K562 (cell line): Measurements from ENCODE around the gene RBMS3. TPM values are rescaled to one million over a fixed set of nuclear protein-coding genes. Genes with fewer than 3 reads are reported as not detected.

Source experiments
- ATAC-seq: fragments of 200-7000 bp; cut with Tn5 transposase; 3 replicates; pipeline ENCODE4 v1.9.1; 2020; ENCODE audit warnings: moderate library complexity
- BruUV-seq: library from RNA; stranded (reverse); fragments of 400-500 nt; replicated peaks from 2 replicates; lab custom pipeline; 2021; lab: Mats Ljungman, UMichigan
- CTCF ChIA-PET: fragments of 300-600 bp; formaldehyde crosslinking; extraction: SDS; loops from one replicate; lab custom pipeline; 2021; ENCODE audit warnings: low intra/inter-chr PET ratio; lab: Yijun Ruan, JAX
- POLR2A ChIA-PET: fragments of 300-600, 350-650 bp; sonication (Branson Sonifier 250); formaldehyde crosslinking; extraction: SDS; loops from one replicate; lab custom pipeline; 2021; ENCODE audit warnings: antibody characterized with exemption, inconsistent platforms; lab: Yijun Ruan, JAX
- DNase-seq, 4 experiments: peaks; one replicate each; pipeline versions ENCODE4 v3.0.0 to v3.0.0-alpha.2; 2011 to 2018; ENCODE audit warnings: low spot score in 3 of 4, mixed read lengths in 3 of 4; ENCODE audit errors: extremely low read depth in 1 of 4
- FAIRE-seq: peaks from 2 replicates; lab custom pipeline; 2011; peaks lifted over from hg19 to GRCh38; lab: Jason Lieb, UNC
- H2AFZ ChIP-seq: 2 replicates; pipeline ENCODE4 v1.6.0; 2011; ENCODE audit warnings: low read depth, low read length, control low read depth, inconsistent platforms
- H3K27ac ChIP-seq: fragments of 200-600 bp; 3 replicates; pipeline ENCODE4 v1.8.0; 2011; ENCODE audit warnings: low read depth, mild to moderate bottlenecking, control low read depth, inconsistent platforms, low read length, moderate library complexity, mixed read lengths; ENCODE audit errors: extremely low read depth
- H3K27me3 ChIP-seq, 2 experiments: fragments of 300-600 bp in 1 of 2; 2 replicates in 1 of 2; 3 replicates in 1 of 2; pipeline versions ENCODE4 v1.6.0 to v1.8.0; 2011; ENCODE audit warnings: inconsistent platforms in 2 of 2, low read length in 2 of 2, mild to moderate bottlenecking in 1 of 2, mixed read lengths in 1 of 2, moderate library complexity in 1 of 2; ENCODE audit not compliant: control insufficient read depth in 2 of 2, insufficient read depth in 2 of 2
- H3K36me3 ChIP-seq: fragments of 300-600 bp; 3 replicates; pipeline ENCODE4 v1.8.0; 2011; ENCODE audit warnings: mild to moderate bottlenecking, low read length, inconsistent platforms; ENCODE audit not compliant: control insufficient read depth, insufficient read depth
- H3K4me1 ChIP-seq, 2 experiments: fragments of 200-600 bp in 1 of 2; replicated peaks in 1 of 2; 2 replicates in 1 of 2; 3 replicates in 1 of 2; pipeline versions ENCODE4 v1.5.1 to v1.8.0; 2011; ENCODE audit warnings: inconsistent platforms in 2 of 2, low read length in 2 of 2, mild to moderate bottlenecking in 1 of 2, mixed read lengths in 1 of 2, moderate library complexity in 1 of 2; ENCODE audit not compliant: control insufficient read depth in 2 of 2, insufficient read depth in 2 of 2
- H3K4me2 ChIP-seq: 2 replicates; pipeline ENCODE4 v1.6.1; 2011; ENCODE audit warnings: low read length, control low read depth, inconsistent platforms, mixed read lengths; ENCODE audit not compliant: insufficient read depth
- H3K4me3 ChIP-seq: fragments of 200-600 bp; sonication (generic), shearing (Covaris generic); 2 replicates; pipeline ENCODE4 v1.5.1; 2016; ENCODE audit warnings: control low read depth, inconsistent platforms
- H3K79me2 ChIP-seq: fragments of 200-600 bp; 3 replicates; pipeline ENCODE4 v1.8.0; 2011; ENCODE audit warnings: low read length, inconsistent platforms; ENCODE audit not compliant: control insufficient read depth, insufficient read depth
- H3K9ac ChIP-seq, 2 experiments: 2 replicates each; pipeline versions ENCODE4 v1.6.0 to v1.6.1; 2011; ENCODE audit warnings: low read depth in 2 of 2, low read length in 2 of 2, control low read depth in 1 of 2, inconsistent platforms in 1 of 2, mild to moderate bottlenecking in 1 of 2, mixed read lengths in 1 of 2; ENCODE audit not compliant: insufficient read depth in 1 of 2
- H3K9me1 ChIP-seq: one replicate; pipeline ENCODE4 v1.6.0; 2011; ENCODE audit warnings: inconsistent platforms, mild to moderate bottlenecking, low read length, moderate library complexity; ENCODE audit not compliant: control insufficient read depth, insufficient read depth
- H3K9me3 ChIP-seq: replicated peaks from 2 replicates; pipeline ENCODE4 v1.5.1; 2011; ENCODE audit warnings: low read depth, low read length, inconsistent platforms; ENCODE audit not compliant: control insufficient read depth, insufficient read depth
- H4K20me1 ChIP-seq: replicated peaks from 2 replicates; pipeline ENCODE4 v1.6.1; 2011; ENCODE audit warnings: low read length, inconsistent platforms, mixed read lengths; ENCODE audit not compliant: control insufficient read depth, insufficient read depth
- ATF1 ChIP-seq, 2 experiments: fragments of 450-650 bp in 1 of 2; IDR thresholded peaks; 2 replicates each; pipeline ENCODE4 v1.6.1; 2016; ENCODE audit warnings: missing compliant biosample characterization in 1 of 2, missing genetic modification characterization in 1 of 2
- CCNT2 ChIP-seq: IDR thresholded peaks from 2 replicates; pipeline ENCODE4 v1.6.1; 2011; ENCODE audit warnings: borderline replicate concordance, low read depth, mild to moderate bottlenecking, moderate library complexity, mixed read lengths, low read length; ENCODE audit not compliant: insufficient read length; ENCODE audit errors: extremely low read depth
- FOXK2 ChIP-seq, 2 experiments: fragments of 450-650 bp; IDR thresholded peaks in 1 of 2; conservative IDR thresholded peaks in 1 of 2; 2 replicates each; pipeline ENCODE4 v1.6.1; 2016; ENCODE audit warnings: low read depth in 2 of 2, mild to moderate bottlenecking in 1 of 2
- HNRNPLL ChIP-seq: fragments of 200-400 bp; formaldehyde crosslinking; IDR thresholded peaks from 2 replicates; pipeline ENCODE4 v1.6.1; 2017; ENCODE audit warnings: low read length, low read depth, mild to moderate bottlenecking; ENCODE audit not compliant: poor library complexity, severe bottlenecking
- MCM3 ChIP-seq: fragments of 450-650 bp; IDR thresholded peaks from 2 replicates; pipeline ENCODE4 v1.6.1; 2016
- MEF2A ChIP-seq: IDR thresholded peaks from 2 replicates; pipeline ENCODE4 v1.6.1; 2011; ENCODE audit warnings: low read depth, mild to moderate bottlenecking, low read length, moderate library complexity; ENCODE audit not compliant: control insufficient read depth
- POU5F1 ChIP-seq: fragments of 150-350 bp; IDR thresholded peaks from 2 replicates; pipeline ENCODE4 v1.6.1; 2014; ENCODE audit warnings: borderline replicate concordance, low read length, low read depth, mild to moderate bottlenecking; ENCODE audit not compliant: partially characterized antibody
- RBM39 ChIP-seq: fragments of 200-400 bp; formaldehyde crosslinking; optimal IDR thresholded peaks from 2 replicates; pipeline ENCODE3; 2018; ENCODE audit warnings: low read depth, low read length
- RFX1 ChIP-seq: fragments of 450-650 bp; IDR thresholded peaks from 2 replicates; pipeline ENCODE4 v1.6.1; 2016; ENCODE audit warnings: mild to moderate bottlenecking, moderate library complexity
- SMAD2 ChIP-seq: fragments of 150-350 bp; IDR thresholded peaks from 2 replicates; pipeline ENCODE4 v1.6.1; 2014; ENCODE audit warnings: low read depth, mild to moderate bottlenecking, low read length
- SMAD4 ChIP-seq: fragments of 250-450 bp; sonication (Bioruptor Pico); conservative IDR thresholded peaks from 2 replicates; pipeline ENCODE4 v1.8.0; 2021; ENCODE audit warnings: inconsistent platforms, mild to moderate bottlenecking, moderate library complexity
- SOX6 ChIP-seq: fragments of 450-650 bp; IDR thresholded peaks from 2 replicates; pipeline ENCODE4 v1.6.1; 2014; ENCODE audit warnings: mild to moderate bottlenecking
- TAF7 ChIP-seq: fragments of 450-650 bp; IDR thresholded peaks from 2 replicates; pipeline ENCODE4 v1.6.1; 2016; ENCODE audit warnings: missing genetic modification characterization, missing compliant biosample characterization
- ZNF197 ChIP-seq: fragments of 200-800 bp; sonication (Bioruptor generic); IDR thresholded peaks from 2 replicates; pipeline ENCODE4 v1.6.1; 2016; ENCODE audit warnings: low read depth, missing genetic modification characterization, missing compliant biosample characterization
- ZNF212 ChIP-seq: fragments of 450-650 bp; formaldehyde crosslinking; IDR thresholded peaks from 2 replicates; pipeline ENCODE4 v1.4.0; 2020; ENCODE audit warnings: mild to moderate bottlenecking
- ZNF3 ChIP-seq: fragments of 250-450 bp; sonication (Bioruptor Pico); IDR thresholded peaks from 2 replicates; pipeline ENCODE4 v1.5.0; 2021; ENCODE audit warnings: mild to moderate bottlenecking, moderate library complexity
- ZNF384 ChIP-seq: IDR thresholded peaks from 2 replicates; pipeline ENCODE4 v1.6.1; 2012; ENCODE audit warnings: low read depth, low read length, improper control_type of control experiment
- WGBS: fragments of 100-300 bp; shearing (Covaris generic); methylation state at CpG from one replicate; pipeline ENCODE4 v1.1.6; 2016; ENCODE audit warnings: low coverage, mixed read lengths; ENCODE audit not compliant: insufficient coverage; ENCODE audit errors: missing lambda C conversion rate; 5-methylcytosine and 5-hydroxymethylcytosine counted together
- in situ Hi-C: fragments of 300-500 bp; cut with MboI; formaldehyde crosslinking; loops from 4 replicates; pipeline ENCODE4 v1.15.0; 2018; ENCODE audit warnings: inconsistent platforms, mixed read lengths
- intact Hi-C: fragments of 100-400 bp; cut with micrococcal nuclease; formaldehyde crosslinking; loops from 2 replicates; pipeline ENCODE4 v1.14.2; 2022
- polyA plus RNA-seq, 8 experiments: library from polyadenylated mRNA; depleted of rRNA in 4 of 8; stranded (reverse) in 5 of 8; unstranded in 3 of 8; fragments of >200 nt; fragmentation: Nextera tagmentation in 2 of 8; fragmentation: Illumina TruSeq in 1 of 8; extraction: Ambion mirVana in 2 of 8; extraction: Trizol in 1 of 8; gene quantifications; 2 replicates each; pipeline versions ENCODE4 v1.2.1 to v1.2.3, GENCODE V29; 2011 to 2014; ENCODE audit warnings: inconsistent platforms in 1 of 8, missing spikeins in 1 of 8
- total RNA-seq, 7 experiments: library from RNA; depleted of rRNA in 6 of 7; stranded (reverse); fragments of >200 nt in 6 of 7; fragmentation: Illumina TruSeq in 2 of 7; extraction: Trizol in 2 of 7; gene quantifications; 2 replicates each; pipeline versions ENCODE4 v1.2.1 to v1.2.3, GENCODE V29; 2011 to 2021; ENCODE audit warnings: low replicate concordance in 1 of 7
- TF ChIP-seq, protein P1 (sequence below): sonication (generic); formaldehyde crosslinking; IDR thresholded peaks from 2 replicates; pipeline ENCODE4 v1.9.0; 2022; ENCODE audit warnings: mild to moderate bottlenecking, missing genetic modification reagents
- TF ChIP-seq, protein P2 (sequence below): fragments of 450-650 bp; formaldehyde crosslinking; IDR thresholded peaks from 2 replicates; pipeline ENCODE4 v1.4.0; 2020; ENCODE audit warnings: mild to moderate bottlenecking, moderate library complexity

The RBMS3 gene
- total and polyA plus RNA-seq, 9 of the 15 experiments (the other 6 are each of a cell fraction or from before 2014, with no cell fraction given): 0.20 TPM; not detected in 8

DNA sequence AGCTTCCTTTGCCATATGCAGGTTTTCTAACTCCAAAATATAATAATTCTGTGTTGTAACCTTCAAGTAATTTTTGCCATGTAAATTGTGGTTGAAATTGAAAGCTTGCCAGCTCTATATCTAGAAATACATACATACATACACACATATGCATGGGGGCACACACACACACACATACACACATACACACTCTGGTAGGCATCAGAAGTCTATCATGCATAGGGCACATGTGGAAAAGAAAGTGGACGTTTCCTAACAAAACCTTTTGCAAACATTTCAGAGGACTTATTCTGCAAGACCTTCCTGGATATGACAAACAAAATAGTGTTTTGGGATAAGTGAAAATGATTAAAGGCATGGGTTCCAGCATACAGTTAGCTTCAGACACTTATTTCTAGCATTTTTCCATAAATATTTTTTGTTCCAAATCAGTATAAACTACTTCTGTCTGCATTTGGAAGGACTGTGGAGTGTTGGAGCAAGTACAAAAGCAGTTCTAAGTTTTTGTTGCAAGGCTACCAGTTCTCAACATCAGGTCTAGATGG lies 578.9 kb downstream of the RBMS3 start:
- Histone ChIP-seq H3K9me3 (peaks cover 3% of the 10 kb centered on the region; the same call in 1 of the 2 replicates), H3K27me3 (no peaks in the 10 kb centered on the region), H2AFZ (no peak overlapping the region), H3K4me2 (no peak overlapping the region), H3K4me3 (no peak overlapping the region), H3K4me1 (no peaks in the 10 kb centered on the region), H3K27ac (no peak overlapping the region), H3K79me2 (no peaks in the 10 kb centered on the region), H4K20me1 (no peaks in the 10 kb centered on the region), H3K9ac (no peak overlapping the region), H3K9me1 (no peaks in the 10 kb centered on the region), H3K36me3 (no peaks in the 10 kb centered on the region)
- intact Hi-C loops: no loop called here
- ChIA-PET CTCF (no interaction called here), POLR2A (no interaction called here)
- BruUV-seq: no TSS peak
- 0% methylated on average over 1 of the region's 1 CpG for WGBS
- in situ Hi-C loops: no loop called here
- ATAC-seq (no peak), FAIRE-seq (no peak), DNase-seq (no peak)
- TF ChIP-seq, protein P1, sequence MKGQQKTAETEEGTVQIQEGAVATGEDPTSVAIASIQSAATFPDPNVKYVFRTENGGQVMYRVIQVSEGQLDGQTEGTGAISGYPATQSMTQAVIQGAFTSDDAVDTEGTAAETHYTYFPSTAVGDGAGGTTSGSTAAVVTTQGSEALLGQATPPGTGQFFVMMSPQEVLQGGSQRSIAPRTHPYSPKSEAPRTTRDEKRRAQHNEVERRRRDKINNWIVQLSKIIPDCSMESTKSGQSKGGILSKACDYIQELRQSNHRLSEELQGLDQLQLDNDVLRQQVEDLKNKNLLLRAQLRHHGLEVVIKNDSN (CRISPR knock-in tag): no peak
- TF ChIP-seq ZNF384: no peak
- TF ChIP-seq SOX6: no peak
- TF ChIP-seq TAF7 (tag): no peak
- no peak for TF ChIP-seq MEF2A
- no peak for TF ChIP-seq ZNF212
- no peak for TF ChIP-seq MCM3
- no peak for TF ChIP-seq POU5F1
- TF ChIP-seq FOXK2 (conservative IDR thresholded peaks at IDR 0.05 in 1 of 2, IDR thresholded peaks at IDR 0.05 in 1 of 2; ENCODE audit: low read depth in 2 of 2): no peak
- TF ChIP-seq, protein P2, sequence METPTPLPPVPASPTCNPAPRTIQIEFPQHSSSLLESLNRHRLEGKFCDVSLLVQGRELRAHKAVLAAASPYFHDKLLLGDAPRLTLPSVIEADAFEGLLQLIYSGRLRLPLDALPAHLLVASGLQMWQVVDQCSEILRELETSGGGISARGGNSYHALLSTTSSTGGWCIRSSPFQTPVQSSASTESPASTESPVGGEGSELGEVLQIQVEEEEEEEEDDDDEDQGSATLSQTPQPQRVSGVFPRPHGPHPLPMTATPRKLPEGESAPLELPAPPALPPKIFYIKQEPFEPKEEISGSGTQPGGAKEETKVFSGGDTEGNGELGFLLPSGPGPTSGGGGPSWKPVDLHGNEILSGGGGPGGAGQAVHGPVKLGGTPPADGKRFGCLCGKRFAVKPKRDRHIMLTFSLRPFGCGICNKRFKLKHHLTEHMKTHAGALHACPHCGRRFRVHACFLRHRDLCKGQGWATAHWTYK: no peak
- TF ChIP-seq ZNF197 (CRISPR knock-in tag): no peak
- TF ChIP-seq SMAD2: no peak
- no peak for TF ChIP-seq SMAD4
- TF ChIP-seq RFX1: no peak
- no peak for TF ChIP-seq RBM39
- no peak for TF ChIP-seq ATF1 (CRISPR knock-in tag; IDR thresholded peaks at IDR 0.05)
- no peak for TF ChIP-seq ATF1 (tag; IDR thresholded peaks at IDR 0.05)
- TF ChIP-seq HNRNPLL: no peak
- no peak for TF ChIP-seq CCNT2
- no peak for TF ChIP-seq ZNF3 (CRISPR knock-in tag)
